ENCODE data around the gene DCN. TPM values are rescaled to one million over a fixed set of nuclear protein-coding genes. Genes with fewer than 3 reads are reported as not detected.
A peak's percentile ranks its signal among the peaks of the same experiment; 100 is the strongest.

The DCN gene
- total RNA-seq, 1 donor from 2014 or later = 3,642 TPM

DNA sequence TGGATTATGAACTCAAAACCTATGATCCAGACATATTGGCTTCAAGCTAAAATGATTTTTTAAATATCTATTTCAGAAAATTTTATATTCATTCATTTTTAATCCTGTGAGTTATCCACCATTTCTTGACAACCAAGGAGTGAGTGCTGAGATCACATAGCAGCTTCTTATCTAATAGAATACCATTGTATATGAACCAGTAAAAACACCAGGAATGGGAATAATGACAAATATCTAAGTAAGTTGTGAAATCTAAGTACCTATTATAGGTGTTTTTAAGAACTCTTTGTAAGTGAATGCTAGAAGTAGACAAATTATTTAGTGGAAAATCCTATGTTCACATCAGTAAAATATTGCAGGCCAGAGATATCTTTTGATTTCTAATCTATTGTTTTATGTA lies 79.5 kb downstream of the DCN start:
- DNase-seq (ENCODE audit: low spot score) = no peak

DNA sequence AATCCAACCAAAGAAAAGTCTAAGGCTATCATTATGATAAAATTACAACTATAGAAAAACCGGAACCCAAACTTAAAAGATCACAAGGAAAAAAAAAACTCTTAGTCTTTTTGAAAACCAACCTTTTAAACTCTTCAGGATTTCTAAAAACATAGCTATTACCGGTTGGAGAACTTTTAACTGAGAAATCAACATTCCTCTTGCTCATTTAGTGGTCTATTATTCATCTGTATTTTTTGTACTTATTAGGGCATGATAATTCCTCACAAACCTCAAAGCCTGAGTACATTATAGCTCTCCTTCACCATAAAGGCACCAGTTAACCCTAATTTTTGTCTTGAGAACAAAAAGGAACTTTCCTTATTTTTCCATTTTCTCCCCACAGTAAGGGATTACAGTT lies 81.7 kb downstream of the DCN start:
- DNase-seq (ENCODE audit: low spot score) = peak; percentile 41

DNA sequence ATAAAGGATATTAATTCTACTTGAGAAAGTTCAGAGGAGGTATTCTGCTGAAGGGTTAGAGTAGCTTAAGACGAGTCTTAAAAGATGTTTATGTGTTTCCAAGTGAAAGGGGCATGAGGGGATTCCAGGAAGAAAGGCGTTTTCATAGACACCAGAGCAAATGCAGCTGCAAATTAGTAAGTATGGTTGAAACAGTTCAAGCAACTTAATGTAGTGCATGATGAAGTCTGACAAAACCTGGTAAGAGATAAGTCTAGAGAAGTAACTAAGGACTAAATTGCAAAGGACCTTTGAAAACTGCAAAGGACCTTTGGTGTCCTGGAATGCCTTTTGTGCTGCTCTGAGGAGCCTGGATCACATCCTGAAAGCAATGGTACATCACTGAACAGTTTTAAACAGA lies 82.8 kb downstream of the DCN start:
- DNase-seq (ENCODE audit: low spot score) = peak; percentile 52

DNA sequence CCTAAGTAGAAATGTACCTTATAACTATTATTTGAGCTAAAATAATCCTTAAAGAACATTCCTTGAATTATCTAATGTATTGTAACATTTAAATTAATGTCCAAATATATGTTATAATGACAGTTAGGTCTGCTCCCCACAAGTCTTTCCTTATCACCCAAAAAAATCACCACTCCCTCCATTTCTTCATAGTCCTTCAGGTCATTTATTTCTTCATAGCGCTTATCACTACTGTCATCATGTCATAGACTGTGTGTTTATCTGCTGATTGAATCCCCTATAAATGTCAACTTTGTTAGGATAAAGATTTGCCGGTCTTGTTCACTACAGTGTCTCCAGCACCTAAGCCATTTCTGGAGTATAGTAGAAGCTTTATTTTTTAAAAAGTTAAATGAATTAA lies 83.3 kb downstream of the DCN start:
- DNase-seq (ENCODE audit: low spot score) = peak; percentile 73

DNA sequence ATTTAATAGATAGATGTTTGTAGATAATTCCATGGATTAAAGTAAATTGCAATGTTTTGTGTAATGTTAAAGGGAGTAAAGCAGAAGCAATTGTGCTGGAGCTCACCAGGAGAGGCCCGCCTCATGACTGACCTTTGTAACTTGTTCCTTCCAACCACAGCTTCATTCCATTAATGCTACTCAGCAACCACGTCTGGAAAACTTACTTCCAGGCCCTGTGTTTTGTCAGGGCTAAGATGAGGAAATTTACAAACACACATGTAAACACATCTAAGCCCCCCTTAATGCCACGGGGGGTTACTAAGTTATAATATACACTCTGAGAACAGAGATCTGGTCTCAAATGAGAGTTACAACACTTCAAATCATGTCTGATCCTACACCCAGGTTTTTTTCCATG lies 83.7 kb downstream of the DCN start:
- peak; percentile 92 for DNase-seq (ENCODE audit: low spot score)

DNA sequence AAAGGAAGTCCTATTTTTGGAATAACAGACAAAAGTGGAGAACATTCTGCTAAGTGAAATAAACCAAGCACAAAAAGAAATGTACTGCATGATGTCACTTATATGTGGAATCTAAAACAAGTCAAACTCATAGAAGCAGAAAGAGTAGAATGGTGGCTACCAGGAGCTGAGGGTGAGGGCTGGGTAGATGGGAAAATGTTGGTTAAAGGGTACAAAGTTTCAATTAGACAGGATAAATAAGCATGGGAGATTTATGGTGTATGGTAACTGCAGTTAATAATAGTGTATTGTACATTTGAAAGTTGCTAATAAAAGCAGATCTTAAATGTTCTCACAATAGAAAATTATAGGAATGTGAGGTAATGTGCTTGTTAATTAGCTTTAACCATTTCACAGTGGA lies 84.2 kb downstream of the DCN start:
- DNase-seq (ENCODE audit: low spot score) = no peak

DNA sequence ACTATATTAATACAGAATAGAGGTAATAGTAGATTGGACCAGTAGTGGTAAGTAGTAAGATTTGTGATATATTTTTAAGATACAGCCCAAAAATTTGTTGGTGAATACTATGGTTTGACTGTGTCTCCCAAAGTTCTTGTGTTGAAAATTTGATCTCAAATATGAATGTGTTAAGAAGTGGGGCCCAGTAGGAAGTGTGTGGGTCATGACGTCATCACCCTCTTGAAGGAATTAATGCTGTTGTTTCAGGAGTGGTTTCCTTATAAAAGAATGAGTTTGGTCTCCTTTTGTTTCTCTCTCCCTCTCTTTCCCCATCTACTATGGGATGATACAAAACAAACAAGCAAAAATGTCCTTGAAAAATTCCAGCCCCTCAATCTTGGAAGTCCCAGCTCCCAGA lies 87.7 kb downstream of the DCN start:
- no peak for DNase-seq (ENCODE audit: low spot score)

DNA sequence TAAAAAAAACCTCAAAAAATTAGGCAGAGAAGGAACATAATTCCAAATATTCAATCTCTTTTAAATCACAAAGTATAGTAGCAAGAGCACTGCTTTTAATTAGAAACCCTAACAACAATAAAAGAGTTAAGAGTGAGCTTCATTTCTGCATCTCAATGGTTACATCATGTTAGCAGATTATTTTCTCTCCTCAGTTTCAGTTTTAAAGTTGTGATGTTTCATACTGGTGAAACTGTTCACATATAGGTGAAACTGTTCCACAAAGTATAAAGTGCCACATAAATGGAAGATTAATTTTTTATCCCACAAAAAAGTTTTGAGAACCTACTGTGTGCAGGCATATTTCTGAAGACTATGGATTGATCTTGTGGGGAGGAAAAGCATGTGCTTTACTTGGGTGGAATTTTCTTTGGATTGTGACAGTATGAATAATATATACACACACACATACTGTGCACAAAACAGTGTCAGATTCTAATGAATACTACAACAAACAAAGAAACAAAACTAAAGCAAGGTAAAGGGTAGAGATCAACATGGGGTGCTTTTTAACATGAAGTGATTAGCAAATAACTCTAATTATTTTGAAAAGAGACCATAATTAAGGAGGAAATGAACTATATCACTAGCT lies 88.5 kb downstream of the DCN start:
- DNase-seq (ENCODE audit: low spot score) = no peak

DNA sequence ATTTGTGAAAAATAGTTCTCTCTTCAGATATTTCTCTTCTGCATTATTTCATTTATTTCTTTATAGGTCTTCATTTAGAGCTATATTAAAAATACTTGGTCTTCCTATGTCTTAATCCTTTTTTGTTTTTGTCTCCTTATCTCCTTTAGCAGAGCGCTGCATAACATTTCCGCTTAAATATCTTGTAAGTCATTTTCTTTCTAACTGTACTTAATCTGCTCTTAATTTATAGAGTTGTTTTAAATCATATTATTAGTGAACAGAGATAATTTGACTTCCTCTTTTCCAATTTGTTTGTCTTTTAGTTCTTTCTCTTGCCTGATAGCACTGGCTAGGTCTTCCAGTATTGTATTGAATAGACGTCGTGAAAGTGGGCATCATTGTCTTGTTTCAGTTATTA lies 89.3 kb downstream of the DCN start:
- no peak for DNase-seq (ENCODE audit: low spot score)

DNA sequence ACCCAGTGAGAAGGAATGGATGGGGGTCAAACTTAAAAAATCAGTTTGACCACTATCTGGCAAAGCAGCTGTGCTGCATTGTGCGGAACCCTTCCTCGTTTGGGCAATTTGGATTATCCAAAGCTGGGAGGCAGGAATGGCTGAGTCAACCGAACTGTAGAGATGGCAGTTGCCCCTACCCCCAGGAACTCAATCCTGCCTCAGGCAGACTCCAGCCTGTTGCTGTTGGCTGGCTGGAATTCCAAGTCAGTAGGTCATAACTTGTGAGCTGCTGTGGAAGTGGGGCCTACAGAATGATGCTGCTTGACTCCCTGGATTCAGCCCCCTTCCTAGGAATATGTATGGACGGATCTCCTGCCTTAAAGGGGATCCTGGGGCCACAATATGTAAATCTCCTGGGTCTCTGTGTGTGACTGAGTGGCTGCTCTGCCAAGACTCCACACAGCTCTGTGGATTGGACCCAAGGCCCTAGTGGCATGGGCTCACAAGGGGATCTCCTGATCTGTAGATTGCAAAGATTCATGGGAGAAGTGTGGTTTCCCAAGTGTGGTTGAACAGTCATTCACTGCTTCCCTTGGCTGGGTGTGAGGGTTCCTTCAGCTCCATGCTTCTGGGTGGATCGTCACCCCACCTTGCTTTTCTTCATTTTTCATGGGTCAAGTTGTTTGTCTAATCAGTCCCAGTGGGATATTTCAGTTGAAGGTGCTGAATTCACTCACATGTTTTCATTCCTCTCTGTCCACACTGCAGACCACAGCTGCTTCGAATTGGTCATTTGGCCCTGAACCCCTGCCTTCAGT lies 90.5 kb downstream of the DCN start:
- DNase-seq (ENCODE audit: low spot score) = no peak

Other genes starting within 250 kb of the DCN start
- 1.4 TPM for gene CCER1, start 227.6 kb downstream of the DCN start, total RNA-seq (ENCODE audit: insufficient read depth, low replicate concordance)
- 2.2 TPM for gene EPYC, start 177.8 kb downstream of the DCN start, total RNA-seq (ENCODE audit: insufficient read depth, low replicate concordance)
- gene KERA, start 124.8 kb downstream of the DCN start, total RNA-seq (ENCODE audit: insufficient read depth, low replicate concordance) = 3.1 TPM
- gene LUM, start 71.3 kb downstream of the DCN start, total RNA-seq (ENCODE audit: insufficient read depth, low replicate concordance) = 4,507 TPM

All from umbilical cord (tissue), 2 donors.